Raji (cell line): ENCODE measurements around the gene ECD.

Experiments used
- POLR2A ChIP-seq: IDR thresholded peaks from 2 replicates; pipeline ENCODE4 v1.6.1; 2011; ENCODE audit warnings: low read depth, low read length, control low read depth; ENCODE audit not compliant: insufficient read depth

The ECD gene

DNA sequence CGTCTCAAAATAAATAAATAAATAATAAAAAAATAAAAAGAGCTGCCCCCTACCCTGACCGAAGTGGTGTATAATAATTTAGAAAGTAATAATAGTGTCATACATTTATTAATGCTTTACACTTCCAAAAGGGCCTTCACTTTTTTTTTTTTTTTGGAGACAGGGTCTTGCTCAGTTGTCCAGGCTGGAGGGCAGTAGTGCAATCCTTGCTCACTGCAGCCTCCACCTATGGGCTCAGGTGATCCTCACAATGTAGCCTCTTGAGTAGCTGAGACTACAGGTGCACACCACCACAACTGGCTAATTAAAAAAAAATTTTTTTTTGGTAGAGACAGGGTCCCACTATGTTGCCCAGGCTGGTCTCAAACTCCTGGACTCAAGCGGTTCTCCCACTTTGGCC lies 1.5 kb upstream of the ECD start:
- TF ChIP-seq POLR2A = no peak

DNA sequence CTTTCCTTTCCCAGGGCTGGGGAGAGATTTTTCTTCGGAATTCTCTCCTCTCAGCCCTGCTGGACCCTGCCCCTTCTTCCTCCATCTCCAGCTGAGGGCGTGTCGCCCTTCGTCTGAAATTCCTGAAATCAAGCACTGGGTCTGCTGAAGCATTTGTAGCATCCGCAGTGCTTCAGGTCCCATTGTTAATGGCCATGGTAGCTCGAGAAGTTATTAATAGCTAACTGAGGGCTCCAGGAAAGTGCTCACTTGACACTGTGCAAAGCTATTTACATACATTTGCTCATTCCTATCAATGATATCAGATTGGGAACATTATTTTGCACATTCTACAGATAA lies 626 bp upstream of the ECD start:
- TF ChIP-seq POLR2A = no peak

DNA sequence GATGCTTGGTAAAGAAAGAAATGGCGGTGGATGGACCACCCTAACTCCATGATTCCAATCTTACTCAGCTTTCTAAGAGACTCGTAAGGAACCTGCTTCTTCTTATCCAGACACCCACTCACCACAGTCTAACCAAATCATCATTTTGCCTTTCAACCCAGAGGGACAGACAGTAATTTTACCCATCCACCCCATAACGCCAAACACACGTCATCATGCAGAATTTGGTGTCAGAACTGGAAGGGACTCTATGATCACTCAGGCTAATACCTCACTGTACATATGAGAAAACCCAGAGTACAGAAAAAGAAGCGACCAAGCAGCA lies 388 bp downstream of the ECD start:
- no peak for TF ChIP-seq POLR2A

DNA sequence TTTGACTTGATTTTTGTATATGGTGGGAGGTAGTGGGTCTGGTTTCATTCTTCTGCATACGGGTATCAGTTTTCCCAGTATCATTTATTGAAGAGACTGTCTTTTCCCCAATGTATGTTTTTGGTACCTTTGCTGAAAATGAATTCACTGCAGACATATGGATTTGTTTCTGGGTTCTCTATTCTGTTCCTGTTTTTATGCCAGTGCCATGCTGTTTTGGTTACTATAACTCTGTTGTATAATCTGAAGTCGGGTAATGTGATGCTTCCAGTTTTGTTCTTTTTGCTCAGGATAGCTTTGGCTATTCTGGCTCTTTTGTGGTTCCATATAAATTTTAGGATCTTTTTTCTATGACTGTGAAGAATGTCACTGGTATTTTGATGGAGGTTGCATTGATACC lies 836 bp downstream of the ECD start:
- no peak for TF ChIP-seq POLR2A

DNA sequence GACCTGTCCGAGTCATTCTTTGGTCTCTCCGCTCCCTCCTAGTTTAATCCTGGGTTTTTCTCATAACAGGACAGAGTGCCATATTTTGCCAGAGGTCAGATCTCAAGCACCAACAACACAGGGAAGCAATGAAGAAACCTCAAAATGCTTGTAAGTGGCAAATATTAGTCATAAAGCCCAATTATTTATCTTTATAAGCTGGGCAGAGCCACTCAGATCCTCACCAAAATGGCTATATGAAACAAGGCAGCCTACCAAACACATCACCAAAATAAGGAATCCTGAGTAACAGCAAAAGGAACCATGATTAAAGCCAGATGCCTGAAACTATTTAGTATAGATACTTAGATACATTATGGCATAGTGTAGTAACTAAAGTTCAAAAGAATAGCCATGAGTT lies 4.7 kb downstream of the ECD start:
- TF ChIP-seq POLR2A = no peak

DNA sequence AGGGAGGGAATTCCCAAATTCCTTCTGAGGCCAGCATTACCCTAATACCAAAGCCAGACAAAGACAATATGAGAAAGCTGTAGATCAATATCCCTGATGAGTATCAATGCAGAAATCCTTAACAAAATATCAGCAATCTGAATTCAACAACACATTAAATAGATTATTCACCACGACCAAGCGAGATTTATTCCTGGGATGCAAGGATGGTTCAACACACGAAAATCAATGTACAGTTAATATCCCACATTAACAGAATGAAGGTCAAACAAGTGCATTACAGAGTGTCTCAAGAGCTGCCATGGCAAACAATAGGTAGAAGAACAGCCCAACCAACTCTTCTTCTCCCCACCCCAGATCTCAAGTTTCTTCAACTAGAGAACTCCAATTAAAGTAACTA lies 6.1 kb downstream of the ECD start:
- TF ChIP-seq POLR2A = no peak

DNA sequence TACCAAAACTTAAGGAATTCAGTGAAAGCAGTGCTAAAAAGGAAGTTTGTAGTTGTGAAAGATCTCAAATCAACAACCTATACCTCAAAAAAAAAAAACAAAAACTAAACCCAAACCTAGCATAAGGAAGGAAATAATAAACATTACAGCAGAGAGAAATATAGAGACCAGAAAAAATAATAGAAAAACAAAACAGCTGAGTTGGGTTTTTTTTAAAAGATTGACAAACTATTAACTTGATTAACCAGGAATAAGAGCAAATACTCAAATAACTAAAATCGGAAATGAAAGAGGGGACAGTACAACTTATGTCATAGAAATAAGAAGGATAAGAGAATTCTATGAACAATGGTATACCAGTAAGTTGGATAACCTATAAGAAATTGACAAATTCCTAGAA lies 6.7 kb downstream of the ECD start:
- TF ChIP-seq POLR2A = no peak

DNA sequence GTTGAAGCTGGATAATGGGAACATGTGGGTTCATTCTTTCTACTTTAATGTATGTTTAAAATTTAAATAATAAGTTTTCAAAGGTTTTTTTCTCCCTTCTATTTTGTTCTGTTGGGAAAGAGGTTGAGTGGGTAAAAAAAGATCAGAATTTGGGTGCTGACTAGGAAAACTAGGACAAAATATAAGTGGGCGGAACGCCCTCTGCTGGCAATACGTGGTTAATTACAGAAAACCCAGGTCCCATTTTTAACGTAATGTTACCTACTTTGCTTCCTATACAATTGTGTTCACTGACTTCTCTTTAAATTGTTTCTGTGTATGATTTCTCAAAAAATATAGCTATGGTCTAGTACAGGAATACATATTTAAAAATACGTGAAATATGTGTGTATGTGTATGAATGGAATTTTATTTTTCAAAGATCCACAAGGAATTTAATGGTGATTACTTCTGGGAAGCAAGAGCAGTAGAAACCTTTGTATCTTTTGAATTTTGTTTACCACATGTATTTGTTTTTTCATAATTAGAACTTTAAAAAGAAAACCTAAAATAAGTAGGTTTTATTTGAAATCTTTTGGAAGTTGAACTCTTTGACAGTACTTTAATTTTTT lies 8.7 kb downstream of the ECD start:
- TF ChIP-seq POLR2A = no peak

DNA sequence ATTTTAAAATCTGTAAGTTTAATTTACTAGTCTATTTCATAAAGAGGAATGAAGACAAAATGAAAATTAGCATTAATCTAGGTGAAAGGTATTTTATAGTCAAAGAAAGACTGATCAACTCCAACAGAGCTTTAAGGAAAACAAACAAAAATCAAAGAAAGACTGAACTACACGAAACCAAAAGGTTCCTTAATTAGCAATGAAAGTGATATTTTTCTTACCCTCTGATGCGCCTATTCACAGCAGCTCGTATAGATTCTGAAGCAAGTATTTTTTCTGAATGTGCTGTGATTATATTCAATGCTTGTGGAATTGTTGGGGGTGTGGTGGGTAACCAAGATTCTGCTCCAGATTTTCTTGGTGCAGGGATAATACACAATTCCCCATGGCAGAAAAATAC lies 11.8 kb downstream of the ECD start:
- TF ChIP-seq POLR2A = no peak

DNA sequence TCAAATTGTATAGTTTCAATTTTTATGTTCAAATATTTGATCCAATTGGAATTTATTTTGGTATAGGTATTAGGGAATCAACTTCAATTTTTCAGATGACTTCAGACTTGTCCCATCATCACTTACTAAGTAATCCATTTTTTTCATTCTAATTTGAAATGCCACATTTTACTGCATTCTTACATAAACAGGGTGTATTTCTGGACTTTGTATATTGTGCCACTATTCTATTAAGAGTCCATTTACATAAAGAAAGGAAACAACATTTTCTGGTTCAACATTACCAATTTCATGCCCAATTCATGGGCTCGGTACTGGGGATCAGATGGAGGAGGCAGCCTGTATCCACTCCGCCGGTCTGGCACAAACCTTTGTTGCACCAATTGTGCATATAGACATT lies 15.8 kb downstream of the ECD start:
- TF ChIP-seq POLR2A = no peak

DNA sequence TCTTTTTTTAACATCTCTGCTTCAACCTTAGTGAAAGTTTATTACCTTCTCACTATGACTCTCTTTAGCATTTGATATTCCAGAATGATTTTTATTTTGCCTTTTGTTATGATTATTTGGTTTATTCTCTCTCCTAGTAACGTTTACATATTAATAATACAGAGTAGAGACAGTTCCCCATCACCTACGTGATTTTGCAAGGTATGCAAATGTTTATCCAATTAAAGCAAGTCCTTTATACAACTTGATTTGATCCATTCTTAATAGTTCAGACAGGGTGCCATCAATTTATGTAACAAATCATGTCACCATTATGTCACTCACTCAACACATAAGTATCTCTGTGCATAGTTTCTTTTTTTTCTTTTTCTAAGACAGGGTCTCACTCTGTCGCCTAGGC lies 26.2 kb downstream of the ECD start:
- no peak for TF ChIP-seq POLR2A

DNA sequence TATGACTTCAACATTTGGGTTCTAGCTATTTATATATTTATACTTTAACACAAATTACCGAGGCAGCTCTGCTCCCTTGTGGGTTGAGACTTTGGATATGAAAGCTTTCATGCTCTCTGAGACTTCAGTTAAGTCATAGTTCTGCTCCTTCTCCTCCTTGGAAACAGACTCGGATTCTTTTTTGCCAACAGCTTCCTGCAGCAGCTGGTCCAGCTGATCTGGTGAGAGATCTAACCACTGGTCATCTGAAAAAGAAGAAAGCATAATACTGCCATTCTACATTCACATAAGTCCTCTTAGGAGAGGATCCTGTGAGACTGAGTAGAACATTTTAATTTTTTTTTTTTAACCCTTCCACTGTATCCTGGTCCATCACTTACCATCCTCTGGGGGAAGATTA lies 28.6 kb downstream of the ECD start:
- no peak for TF ChIP-seq POLR2A

DNA sequence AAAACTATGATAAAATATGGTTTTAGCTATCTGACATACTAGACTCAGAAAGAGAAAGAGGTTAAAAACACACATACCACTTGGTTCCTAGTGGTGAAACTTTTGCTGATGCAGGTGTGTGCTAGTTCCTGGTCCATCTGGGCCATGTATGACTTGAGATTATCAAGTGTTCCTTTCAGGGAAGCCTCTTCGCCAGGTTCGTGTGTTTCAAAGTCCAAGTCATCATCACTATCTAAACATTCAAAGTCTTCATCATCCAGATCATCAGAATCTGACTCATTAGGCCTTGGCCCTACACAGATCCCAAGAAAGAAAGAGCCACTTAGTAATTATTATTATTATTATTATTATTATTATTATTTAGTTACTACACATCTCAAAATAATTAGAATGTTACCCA lies 31.2 kb downstream of the ECD start:
- TF ChIP-seq POLR2A = no peak

DNA sequence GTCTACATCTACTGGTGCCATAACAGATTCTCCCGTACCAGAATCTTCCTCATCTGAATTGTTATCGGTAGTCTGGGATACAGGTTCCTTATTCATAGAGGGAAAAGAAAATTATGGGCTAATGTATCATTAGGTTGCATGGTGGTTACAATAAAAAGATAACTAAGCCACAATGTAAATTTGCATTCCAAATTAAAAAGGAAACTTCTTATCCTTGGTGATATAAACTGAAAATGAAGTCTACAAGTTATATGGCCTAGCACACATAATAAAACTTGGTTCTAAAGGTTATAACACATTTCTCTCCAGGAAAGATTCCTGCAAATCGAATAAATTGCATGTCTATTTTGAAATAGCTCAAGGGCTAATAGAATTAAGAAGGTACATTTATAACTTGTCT lies 33.1 kb downstream of the ECD start:
- no peak for TF ChIP-seq POLR2A

DNA sequence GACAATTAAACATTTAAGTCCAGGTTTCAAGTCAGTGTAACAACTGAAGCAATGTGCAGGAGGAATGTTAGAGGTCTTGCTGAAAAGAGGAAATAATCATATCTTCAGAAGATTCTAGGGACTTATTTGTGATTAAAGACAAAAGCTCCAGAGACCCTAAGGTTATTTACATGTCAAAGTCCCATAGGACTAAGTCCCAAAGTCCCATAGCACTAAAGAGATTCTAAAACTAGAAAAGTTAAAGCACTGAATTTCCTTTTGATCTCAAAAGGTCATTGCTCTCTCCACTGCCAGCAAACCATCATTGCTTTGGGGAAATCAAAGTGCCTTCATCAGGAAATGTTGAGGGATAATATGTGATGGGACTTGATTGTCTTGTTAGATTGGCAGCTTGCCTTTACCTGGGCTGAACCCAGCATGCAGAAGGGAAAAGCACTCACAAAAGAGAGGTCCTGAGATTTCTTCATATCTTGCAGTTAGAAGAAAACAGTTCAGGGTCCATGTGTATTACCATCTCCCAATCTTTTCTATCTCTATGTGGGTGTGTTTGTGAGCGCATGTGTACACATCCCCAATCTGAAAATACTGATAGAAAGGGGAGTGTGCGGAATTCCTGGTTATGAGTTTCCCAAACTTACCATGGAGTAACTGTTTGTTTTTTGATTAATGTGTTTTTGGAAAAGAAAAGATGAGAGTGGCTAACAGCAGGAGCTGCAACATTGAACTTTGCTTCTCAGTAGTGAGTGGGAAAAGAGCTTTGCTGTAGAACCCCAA lies 35.7 kb downstream of the ECD start:
- TF ChIP-seq POLR2A = no peak

DNA sequence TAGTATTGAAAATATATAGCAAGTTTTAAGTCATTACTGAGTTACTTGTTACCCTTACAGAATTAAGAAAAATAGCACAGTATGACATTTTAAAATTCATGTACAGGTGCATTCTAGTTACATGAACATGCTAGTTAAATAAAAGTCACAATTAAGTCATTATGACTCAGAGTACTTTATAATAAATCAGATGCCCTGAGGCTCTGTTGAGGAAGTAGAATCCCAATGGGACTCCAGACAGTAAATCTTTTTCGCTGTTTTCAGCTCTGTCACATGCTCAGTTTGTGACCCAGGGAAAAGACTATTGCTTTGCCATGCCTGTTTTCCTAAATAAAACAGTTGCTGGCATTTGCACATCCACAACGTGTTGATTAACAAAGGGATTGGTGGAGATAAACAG lies 36.5 kb downstream of the ECD start:
- TF ChIP-seq POLR2A = no peak

DNA sequence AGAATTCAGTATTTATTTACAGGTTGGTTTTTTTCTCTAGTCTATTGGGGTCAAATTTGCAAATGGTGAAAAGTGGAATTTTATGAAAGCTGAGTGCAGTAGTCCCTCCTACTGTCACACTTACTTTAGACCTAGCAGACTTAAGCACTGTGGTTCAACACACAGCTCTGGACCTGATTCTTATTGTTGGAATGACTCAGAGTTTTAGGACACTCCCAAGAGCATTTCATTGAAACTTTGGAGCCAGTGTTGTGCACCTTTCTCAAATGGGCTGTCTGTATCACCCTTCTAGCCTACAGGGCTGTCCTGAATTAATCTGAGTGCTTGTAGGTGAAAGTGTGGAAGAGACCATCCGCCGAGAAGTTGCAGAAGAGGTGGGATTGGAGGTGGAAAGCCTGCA lies 41.5 kb downstream of the ECD start:
- no peak for TF ChIP-seq POLR2A
